OCI-LY3 (cell line): Measurements from ENCODE around the gene KANSL3.

ENCODE experiments used
- H2AFZ ChIP-seq: fragments of 200-600, 300-600 bp; shearing (Covaris generic); 2 replicates; pipeline ENCODE4 v1.6.0; 2014; ENCODE audit warnings: antibody characterized with exemption, low read depth, low read length
- H3K27ac ChIP-seq: fragments of 200-600, 300-600 bp; sonication (generic); 2 replicates; pipeline ENCODE4 v1.5.1; 2014; ENCODE audit warnings: mild to moderate bottlenecking, low read length, moderate library complexity, mixed read lengths
- H3K27me3 ChIP-seq: fragments of 200-600, 300-600 bp; sonication (generic); 2 replicates; pipeline ENCODE4 v1.6.1; 2014; ENCODE audit warnings: low read depth, low read length, mixed read lengths
- H3K36me3 ChIP-seq: fragments of 200-600, 300-600 bp; sonication (generic); replicated peaks from 2 replicates; pipeline ENCODE3; 2014; ENCODE audit warnings: low read depth, low read length, mixed read lengths
- H3K4me1 ChIP-seq: fragments of 300-600, 200-600 bp; sonication (generic); 2 replicates; pipeline ENCODE4 v1.6.1; 2014; ENCODE audit warnings: low read length, mixed read lengths
- H3K4me2 ChIP-seq: fragments of 200-600, 300-600 bp; sonication (generic); 2 replicates; pipeline ENCODE4 v1.6.1; 2014; ENCODE audit warnings: low read length, mixed read lengths
- H3K4me3 ChIP-seq: fragments of 300-600, 200-600 bp; sonication (generic); 2 replicates; pipeline ENCODE4 v1.5.1; 2014; ENCODE audit warnings: antibody characterized with exemption, mild to moderate bottlenecking, low read length, moderate library complexity
- H3K79me2 ChIP-seq: fragments of 300-600, 200-600 bp; shearing (Covaris generic); 2 replicates; pipeline ENCODE4 v1.6.1; 2014; ENCODE audit warnings: mild to moderate bottlenecking, low read length, mixed read lengths
- H3K9ac ChIP-seq: fragments of 300-600, 200-600 bp; shearing (Covaris generic); 2 replicates; pipeline ENCODE4 v1.6.0; 2014; ENCODE audit warnings: mild to moderate bottlenecking, low read length, moderate library complexity
- H3K9me3 ChIP-seq: fragments of 200-600, 300-600 bp; shearing (Covaris generic); 2 replicates; pipeline ENCODE4 v1.6.1; 2014; ENCODE audit warnings: low read length, mixed read lengths; ENCODE audit not compliant: insufficient read depth
- H4K20me1 ChIP-seq: fragments of 200-600, 300-600 bp; sonication (generic); 2 replicates; pipeline ENCODE4 v1.6.1; 2016; ENCODE audit warnings: low read length, mixed read lengths; ENCODE audit not compliant: insufficient read depth
- EZH2phosphoT487 ChIP-seq: fragments of 200-600 bp; shearing (Covaris generic); IDR thresholded peaks from 2 replicates; pipeline ENCODE4 v1.6.1; 2018; ENCODE audit warnings: antibody characterized with exemption, mixed run types, low read depth
- TF ChIP-seq, protein P1 (sequence below): fragments of 200-600, 300-600 bp; sonication (generic); IDR thresholded peaks from 2 replicates; pipeline ENCODE4 v1.5.1; 2014; ENCODE audit warnings: antibody characterized with exemption, low read length, low read depth

KANSL3 gene

DNA sequence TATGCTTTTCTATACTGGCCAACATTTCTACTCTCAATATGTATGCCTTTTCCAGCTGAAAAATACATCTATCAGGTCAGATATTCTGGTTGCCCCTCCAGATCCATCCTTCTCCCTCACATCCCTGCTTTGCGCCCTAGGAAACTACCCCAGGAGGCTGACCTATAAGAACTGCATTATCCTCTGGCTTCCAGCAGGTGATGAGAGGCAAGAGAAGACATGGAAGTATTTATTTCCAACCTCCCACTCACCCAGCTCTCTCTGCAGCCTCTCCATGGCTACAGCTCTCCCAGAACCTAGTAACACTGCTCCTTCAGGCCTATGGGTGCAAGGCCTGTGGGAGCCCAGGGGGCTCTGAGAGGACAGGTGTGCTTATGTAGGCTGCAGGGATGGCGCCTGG lies 58.7 kb downstream of the KANSL3 start:
- Histone ChIP-seq H2AFZ (no peak overlapping the region), H3K9me3 (no peaks in the 10 kb centered on the region), H4K20me1 (no peaks in the 10 kb centered on the region), H3K4me3 (no peak overlapping the region), H3K27ac (no peak overlapping the region), H3K4me2 (no peak overlapping the region), H3K4me1 (no peaks in the 10 kb centered on the region), H3K36me3 (no peaks in the 10 kb centered on the region), H3K79me2 (no peaks in the 10 kb centered on the region), H3K9ac (no peak overlapping the region), H3K27me3 (no peaks in the 10 kb centered on the region)
- TF ChIP-seq EZH2phosphoT487: no peak
- TF ChIP-seq, protein P1, sequence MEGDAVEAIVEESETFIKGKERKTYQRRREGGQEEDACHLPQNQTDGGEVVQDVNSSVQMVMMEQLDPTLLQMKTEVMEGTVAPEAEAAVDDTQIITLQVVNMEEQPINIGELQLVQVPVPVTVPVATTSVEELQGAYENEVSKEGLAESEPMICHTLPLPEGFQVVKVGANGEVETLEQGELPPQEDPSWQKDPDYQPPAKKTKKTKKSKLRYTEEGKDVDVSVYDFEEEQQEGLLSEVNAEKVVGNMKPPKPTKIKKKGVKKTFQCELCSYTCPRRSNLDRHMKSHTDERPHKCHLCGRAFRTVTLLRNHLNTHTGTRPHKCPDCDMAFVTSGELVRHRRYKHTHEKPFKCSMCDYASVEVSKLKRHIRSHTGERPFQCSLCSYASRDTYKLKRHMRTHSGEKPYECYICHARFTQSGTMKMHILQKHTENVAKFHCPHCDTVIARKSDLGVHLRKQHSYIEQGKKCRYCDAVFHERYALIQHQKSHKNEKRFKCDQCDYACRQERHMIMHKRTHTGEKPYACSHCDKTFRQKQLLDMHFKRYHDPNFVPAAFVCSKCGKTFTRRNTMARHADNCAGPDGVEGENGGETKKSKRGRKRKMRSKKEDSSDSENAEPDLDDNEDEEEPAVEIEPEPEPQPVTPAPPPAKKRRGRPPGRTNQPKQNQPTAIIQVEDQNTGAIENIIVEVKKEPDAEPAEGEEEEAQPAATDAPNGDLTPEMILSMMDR: no peak

- H3K4me3 ChIP-seq: no peak overlapping the region
- no peaks in the 10 kb centered on the region for H3K4me1 ChIP-seq
- H3K79me2 ChIP-seq: no peaks in the 10 kb centered on the region
- TF ChIP-seq EZH2phosphoT487: no peak
- TF ChIP-seq, protein P1: no peak
- H3K9ac ChIP-seq: no peak overlapping the region
- H3K36me3 ChIP-seq: no peaks in the 10 kb centered on the region
- no peak overlapping the region for H2AFZ ChIP-seq
- H4K20me1 ChIP-seq: no peaks in the 10 kb centered on the region
- no peak overlapping the region for H3K4me2 ChIP-seq
- H3K9me3 ChIP-seq: no peaks in the 10 kb centered on the region
- H3K27me3 ChIP-seq: no peaks in the 10 kb centered on the region
- no peak overlapping the region for H3K27ac ChIP-seq
Observed at GRCh38 chr2:96578731-96579130, 59.4 kb downstream of the KANSL3 start.

DNA sequence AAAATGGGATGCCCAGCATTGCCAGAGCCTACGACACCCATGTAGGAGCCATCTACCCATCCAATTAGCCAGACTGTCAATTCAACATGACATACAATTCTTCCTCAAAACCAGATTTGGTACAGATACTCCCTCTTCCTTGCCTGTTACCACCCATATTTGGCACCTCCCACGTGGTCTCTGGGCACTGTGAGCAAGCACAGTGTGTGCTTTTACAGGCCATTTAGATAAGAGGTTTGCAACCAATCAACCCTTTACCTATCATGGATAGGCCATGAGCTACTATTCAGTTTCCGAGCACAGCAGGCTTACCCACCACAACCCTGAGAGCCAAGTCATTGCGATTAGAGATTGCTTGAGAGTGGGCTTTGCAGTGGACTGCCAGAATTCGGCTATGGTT lies 60.6 kb downstream of the KANSL3 start:
- H3K36me3 ChIP-seq: no peaks in the 10 kb centered on the region
- no peak overlapping the region for H3K4me3 ChIP-seq
- H3K27me3 ChIP-seq: no peaks in the 10 kb centered on the region
- no peak overlapping the region for H2AFZ ChIP-seq
- no peak for TF ChIP-seq EZH2phosphoT487
- TF ChIP-seq, protein P1: no peak
- no peaks in the 10 kb centered on the region for H3K4me1 ChIP-seq
- H3K79me2 ChIP-seq: no peaks in the 10 kb centered on the region
- H3K4me2 ChIP-seq: no peak overlapping the region
- H4K20me1 ChIP-seq: no peaks in the 10 kb centered on the region
- H3K9me3 ChIP-seq: no peaks in the 10 kb centered on the region
- no peak overlapping the region for H3K9ac ChIP-seq
- H3K27ac ChIP-seq: no peak overlapping the region

DNA sequence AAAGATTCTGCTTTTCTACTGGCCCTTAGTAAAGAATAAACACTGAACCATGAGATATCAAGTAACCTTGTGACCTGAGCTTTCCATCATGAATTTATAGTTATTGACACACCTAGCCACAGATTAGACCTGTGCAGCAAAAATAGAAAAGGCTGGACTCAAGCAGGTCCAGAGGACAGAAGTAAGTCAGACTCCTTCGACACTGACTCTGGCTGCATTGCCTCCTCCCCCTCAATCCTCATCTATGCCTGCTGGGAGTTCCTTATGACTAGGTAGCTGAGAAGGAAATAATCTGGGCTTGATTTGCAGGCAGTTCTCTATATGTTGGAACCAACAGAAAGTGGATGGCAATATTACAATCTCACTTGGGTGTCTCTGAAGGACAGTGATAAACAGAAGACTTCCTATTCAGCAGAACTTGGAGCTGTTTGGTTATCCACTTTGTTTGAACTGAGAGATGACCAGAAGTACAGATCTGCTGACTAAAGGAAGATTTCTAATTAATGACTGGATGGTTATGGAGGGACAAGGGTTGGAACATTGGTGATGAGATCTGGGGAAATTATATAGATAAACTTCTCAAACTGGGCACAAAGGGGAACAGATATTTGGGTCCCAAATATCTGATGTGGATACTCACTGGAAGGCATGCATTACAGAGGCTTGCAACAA lies 62.2 kb downstream of the KANSL3 start:
- H2AFZ ChIP-seq: no peak overlapping the region
- no peaks in the 10 kb centered on the region for H3K27me3 ChIP-seq
- H3K4me1 ChIP-seq: no peaks in the 10 kb centered on the region
- H4K20me1 ChIP-seq: no peaks in the 10 kb centered on the region
- no peak overlapping the region for H3K4me2 ChIP-seq
- no peaks in the 10 kb centered on the region for H3K36me3 ChIP-seq
- H3K79me2 ChIP-seq: no peaks in the 10 kb centered on the region
- TF ChIP-seq, protein P1: no peak
- TF ChIP-seq EZH2phosphoT487: no peak
- no peak overlapping the region for H3K9ac ChIP-seq
- no peaks in the 10 kb centered on the region for H3K9me3 ChIP-seq
- no peak overlapping the region for H3K27ac ChIP-seq
- H3K4me3 ChIP-seq: no peak overlapping the region
